ENCODE measurements around the gene ALG14. TPM values are rescaled to one million over a fixed set of nuclear protein-coding genes. Genes with fewer than 3 reads are reported as not detected.

ALG14 gene
- total and polyA plus RNA-seq, 2 donors (not counting 1 experiment from before 2014, with no cell fraction given) = 3.5 to 3.8 TPM

GRCh38 chr1:94969137-94969536 lies 103.6 kb downstream of the ALG14 start:
- H3K4me1 ChIP-seq (ENCODE audit: control insufficient read depth, extremely low read depth, insufficient read depth, low read length) = peaks cover 15% of the 10 kb centered on the region
- H3K9ac ChIP-seq (ENCODE audit: insufficient read depth, low read length) = no peak overlapping the region
- no peak overlapping the region for H3K4me3 ChIP-seq (replicated peaks in 1 of 4; ENCODE audit: control extremely low read depth in 1 of 4, insufficient read depth in 1 of 4, low read depth in 3 of 4, low read length in 4 of 4)
- H3K9me3 ChIP-seq (ENCODE audit: control insufficient read depth, insufficient read depth, low read depth, low read length) = no peaks in the 10 kb centered on the region
- no peaks in the 10 kb centered on the region for H4K20me1 ChIP-seq (ENCODE audit: control insufficient read depth, extremely low read depth, insufficient read depth, low read length)
- H2AFZ ChIP-seq (ENCODE audit: low read length) = no peak overlapping the region
- H3K79me2 ChIP-seq (ENCODE audit: control insufficient read depth, insufficient read depth, low read length) = no peaks in the 10 kb centered on the region
- no peak overlapping the region for H3K27ac ChIP-seq (ENCODE audit: insufficient read depth, low read length)
- TF ChIP-seq CTCF (conservative IDR thresholded peaks at IDR 0.05 in 1 of 2, IDR thresholded peaks at IDR 0.05 in 1 of 2; ENCODE audit: low read depth in 1 of 2, low read length in 2 of 2) = no peak
- no peak for TF ChIP-seq EZH2 (IDR thresholded peaks at IDR 0.05; ENCODE audit: low read length, missing control alignments)
- H3K36me3 ChIP-seq (ENCODE audit: control insufficient read depth, insufficient read depth, low read length) = no peaks in the 10 kb centered on the region
- no peaks in the 10 kb centered on the region for H3K27me3 ChIP-seq (ENCODE audit: control insufficient read depth, insufficient read depth, low read length)
- DNase-seq (ENCODE audit: low read depth in 2 of 2) = no peak
- H3K4me2 ChIP-seq (ENCODE audit: extremely low read depth, insufficient read depth, low read length) = no peak overlapping the region

- no peak for DNase-seq (ENCODE audit: low read depth in 2 of 2)
- Histone ChIP-seq H3K36me3 (ENCODE audit: control insufficient read depth, insufficient read depth, low read length) (no peaks in the 10 kb centered on the region), H3K9ac (ENCODE audit: insufficient read depth, low read length) (no peak overlapping the region), H3K79me2 (ENCODE audit: control insufficient read depth, insufficient read depth, low read length) (no peaks in the 10 kb centered on the region), H3K27ac (ENCODE audit: insufficient read depth, low read length) (no peak overlapping the region), H3K4me1 (ENCODE audit: control insufficient read depth, extremely low read depth, insufficient read depth, low read length) (peaks cover 5% of the 10 kb centered on the region), H2AFZ (ENCODE audit: low read length) (no peak overlapping the region), H3K27me3 (ENCODE audit: control insufficient read depth, insufficient read depth, low read length) (no peaks in the 10 kb centered on the region), H3K9me3 (ENCODE audit: control insufficient read depth, insufficient read depth, low read depth, low read length) (no peaks in the 10 kb centered on the region), H3K4me3 (replicated peaks in 1 of 4; ENCODE audit: control extremely low read depth in 1 of 4, insufficient read depth in 1 of 4, low read depth in 3 of 4, low read length in 4 of 4) (no peak overlapping the region), H3K4me2 (ENCODE audit: extremely low read depth, insufficient read depth, low read length) (no peak overlapping the region), H4K20me1 (ENCODE audit: control insufficient read depth, extremely low read depth, insufficient read depth, low read length) (no peaks in the 10 kb centered on the region)
- TF ChIP-seq CTCF (conservative IDR thresholded peaks at IDR 0.05 in 1 of 2, IDR thresholded peaks at IDR 0.05 in 1 of 2; ENCODE audit: low read depth in 1 of 2, low read length in 2 of 2) = no peak
- TF ChIP-seq EZH2 (IDR thresholded peaks at IDR 0.05; ENCODE audit: low read length, missing control alignments) = no peak
Observed at GRCh38 chr1:94966033-94966432, 106.7 kb downstream of the ALG14 start.

GRCh38 chr1:94963864-94964263 lies 108.9 kb downstream of the ALG14 start:
- Histone ChIP-seq H3K4me3 (replicated peaks in 1 of 4; ENCODE audit: control extremely low read depth in 1 of 4, insufficient read depth in 1 of 4, low read depth in 3 of 4, low read length in 4 of 4) (no peak overlapping the region), H3K9ac (ENCODE audit: insufficient read depth, low read length) (no peak overlapping the region), H4K20me1 (ENCODE audit: control insufficient read depth, extremely low read depth, insufficient read depth, low read length) (no peaks in the 10 kb centered on the region), H2AFZ (ENCODE audit: low read length) (no peak overlapping the region), H3K27me3 (ENCODE audit: control insufficient read depth, insufficient read depth, low read length) (no peaks in the 10 kb centered on the region), H3K79me2 (ENCODE audit: control insufficient read depth, insufficient read depth, low read length) (no peaks in the 10 kb centered on the region), H3K27ac (ENCODE audit: insufficient read depth, low read length) (no peak overlapping the region), H3K9me3 (ENCODE audit: control insufficient read depth, insufficient read depth, low read depth, low read length) (no peaks in the 10 kb centered on the region), H3K36me3 (ENCODE audit: control insufficient read depth, insufficient read depth, low read length) (no peaks in the 10 kb centered on the region), H3K4me2 (ENCODE audit: extremely low read depth, insufficient read depth, low read length) (no peak overlapping the region), H3K4me1 (ENCODE audit: control insufficient read depth, extremely low read depth, insufficient read depth, low read length) (no peaks in the 10 kb centered on the region)
- no peak for DNase-seq (ENCODE audit: low read depth in 2 of 2)
- no peak for TF ChIP-seq CTCF (conservative IDR thresholded peaks at IDR 0.05 in 1 of 2, IDR thresholded peaks at IDR 0.05 in 1 of 2; ENCODE audit: low read depth in 1 of 2, low read length in 2 of 2)
